Brain microvascular endothelial cell (primary cell): ENCODE results near the gene SFTPA2.
"Not testable (repeated sequence)": the region's sequence is repeated elsewhere in the genome, so short reads cannot be mapped to it uniquely, and the experiment has no call there.

Experiments
- DNase-seq: peaks from one replicate; pipeline ENCODE4 v3.0.0-alpha.2; 2020
- H3K27ac ChIP-seq: fragments of 250-450 bp; sonication (Bioruptor Pico); 2 replicates; pipeline ENCODE4 v1.5.1; 2020; ENCODE audit warnings: mild to moderate bottlenecking, moderate library complexity
- H3K27me3 ChIP-seq: fragments of 250-450 bp; sonication (Bioruptor Pico); replicated peaks from 2 replicates; pipeline ENCODE4 v1.5.1; 2020; ENCODE audit warnings: mild to moderate bottlenecking
- H3K36me3 ChIP-seq: fragments of 250-450 bp; sonication (Bioruptor Pico); replicated peaks from 2 replicates; pipeline ENCODE4 v1.5.1; 2020; ENCODE audit warnings: mild to moderate bottlenecking
- H3K4me3 ChIP-seq: 2 replicates; pipeline ENCODE4 v1.5.1; 2011; ENCODE audit warnings: low read depth, mild to moderate bottlenecking, control low read depth, low read length, moderate library complexity
- CTCF ChIP-seq: IDR thresholded peaks from 2 replicates; pipeline ENCODE4 v1.5.1; 2011; ENCODE audit warnings: low read depth, mild to moderate bottlenecking, moderate library complexity, low read length, control low read depth, inconsistent platforms; ENCODE audit errors: missing control alignments
- in situ Hi-C: cut with HindIII; loops from 2 replicates; pipeline ENCODE4 v1.10.0; 2017; ENCODE audit warnings: low sequenced_read_pairs, low pct_ligation_motif_present

The SFTPA2 gene

GRCh38 chr10:79595510-79595909 is 35.3 kb upstream of the SFTPA2 start:
- Histone ChIP-seq H3K4me3 (no peak overlapping the region), H3K27me3 (no peaks in the 10 kb centered on the region), H3K36me3 (no peaks in the 10 kb centered on the region), H3K27ac (no peak overlapping the region)
- no peak for DNase-seq
- in situ Hi-C loops: no loop called here
- no peak for TF ChIP-seq CTCF

GRCh38 chr10:79594565-79594964 is 34.4 kb upstream of the SFTPA2 start:
- H3K36me3 ChIP-seq, DNase-seq, H3K27me3 ChIP-seq, H3K4me3 ChIP-seq, in situ Hi-C loops, H3K27ac ChIP-seq: not testable (repeated sequence)

GRCh38 chr10:79593377-79593776 is 33.2 kb upstream of the SFTPA2 start:
- H3K4me3 ChIP-seq: no peak overlapping the region
- peaks cover under 1% of the 10 kb centered on the region for H3K27me3 ChIP-seq
- H3K36me3 ChIP-seq: no peaks in the 10 kb centered on the region
- no peak overlapping the region for H3K27ac ChIP-seq
- in situ Hi-C loops: no loop called here
- no peak for TF ChIP-seq CTCF
- no peak for DNase-seq

- no peak overlapping the region for H3K4me3 ChIP-seq
- H3K27me3 ChIP-seq: peaks cover 2% of the 10 kb centered on the region
- H3K27ac ChIP-seq: no peak overlapping the region
- DNase-seq: no peak
- no peak for TF ChIP-seq CTCF
- in situ Hi-C loops: no loop called here
- H3K36me3 ChIP-seq: no peaks in the 10 kb centered on the region
Measured at GRCh38 chr10:79588800-79589199, 28.6 kb upstream of the SFTPA2 start.

- H3K27me3 ChIP-seq: peaks cover 2% of the 10 kb centered on the region
- in situ Hi-C loops: no loop called here
- no peak for DNase-seq
- H3K36me3 ChIP-seq: no peaks in the 10 kb centered on the region
- H3K27ac ChIP-seq: no peak overlapping the region
- no peak for TF ChIP-seq CTCF
- no peak overlapping the region for H3K4me3 ChIP-seq
Measured at GRCh38 chr10:79586933-79587332, 26.7 kb upstream of the SFTPA2 start.

GRCh38 chr10:79585870-79586527 is 25.8 kb upstream of the SFTPA2 start:
- Histone ChIP-seq H3K36me3 (no peaks in the 10 kb centered on the region), H3K4me3 (no peak overlapping the region), H3K27me3 (peaks cover 2% of the 10 kb centered on the region), H3K27ac (no peak overlapping the region)
- no peak for TF ChIP-seq CTCF
- in situ Hi-C loops: no loop called here
- no peak for DNase-seq
